ENCODE data around the gene ULBP1. TPM values are rescaled to one million over a fixed set of nuclear protein-coding genes. Genes with fewer than 3 reads are reported as not detected.

The ULBP1 gene
- total and polyA plus RNA-seq, 7 donors, result 0.09 to 0.55 TPM; not detected in 5

DNA sequence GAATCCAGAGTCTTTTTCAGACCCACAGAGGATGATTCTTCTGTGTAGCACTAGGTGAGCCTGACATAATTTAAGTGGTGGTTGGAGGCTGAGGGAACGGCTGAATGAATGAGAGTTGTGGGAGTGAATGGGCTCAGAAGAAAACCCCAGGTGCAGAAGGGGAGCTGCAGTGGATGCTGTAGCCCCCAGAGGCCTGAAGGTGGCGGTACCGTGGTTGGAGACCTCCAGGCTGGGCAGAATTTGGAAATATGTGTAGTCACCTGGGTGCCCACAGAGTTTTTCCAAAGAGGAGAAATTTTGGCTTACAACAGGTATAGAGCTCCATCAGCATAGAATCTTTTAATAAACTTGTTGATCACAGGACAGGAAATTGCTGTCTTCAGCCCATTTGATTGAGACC lies 34.3 kb upstream of the ULBP1 start:
- Histone ChIP-seq H3K9me3 (no peaks in the 10 kb centered on the region), H3K36me3 (no peaks in the 10 kb centered on the region), H3K27ac (no peak overlapping the region), H3K4me1 (peaks cover 0 to 15% (median 10%) of the 10 kb centered on the region in 4 donors), H3K4me3 (no peak overlapping the region), H3K27me3 (peaks cover 0 to 55% (median 36%) of the 10 kb centered on the region in 3 donors)
- no peak for DNase-seq
- 4 to 10% methylated on average over 3 of the region's 3 CpGs for WGBS, 2 donors
- no peak for TF ChIP-seq POLR2AphosphoS5 (IDR thresholded peaks at IDR 0.05)
- TF ChIP-seq, protein P1, sequence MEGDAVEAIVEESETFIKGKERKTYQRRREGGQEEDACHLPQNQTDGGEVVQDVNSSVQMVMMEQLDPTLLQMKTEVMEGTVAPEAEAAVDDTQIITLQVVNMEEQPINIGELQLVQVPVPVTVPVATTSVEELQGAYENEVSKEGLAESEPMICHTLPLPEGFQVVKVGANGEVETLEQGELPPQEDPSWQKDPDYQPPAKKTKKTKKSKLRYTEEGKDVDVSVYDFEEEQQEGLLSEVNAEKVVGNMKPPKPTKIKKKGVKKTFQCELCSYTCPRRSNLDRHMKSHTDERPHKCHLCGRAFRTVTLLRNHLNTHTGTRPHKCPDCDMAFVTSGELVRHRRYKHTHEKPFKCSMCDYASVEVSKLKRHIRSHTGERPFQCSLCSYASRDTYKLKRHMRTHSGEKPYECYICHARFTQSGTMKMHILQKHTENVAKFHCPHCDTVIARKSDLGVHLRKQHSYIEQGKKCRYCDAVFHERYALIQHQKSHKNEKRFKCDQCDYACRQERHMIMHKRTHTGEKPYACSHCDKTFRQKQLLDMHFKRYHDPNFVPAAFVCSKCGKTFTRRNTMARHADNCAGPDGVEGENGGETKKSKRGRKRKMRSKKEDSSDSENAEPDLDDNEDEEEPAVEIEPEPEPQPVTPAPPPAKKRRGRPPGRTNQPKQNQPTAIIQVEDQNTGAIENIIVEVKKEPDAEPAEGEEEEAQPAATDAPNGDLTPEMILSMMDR (IDR thresholded peaks at IDR 0.05), result no peak
- no peak for TF ChIP-seq EP300 (IDR thresholded peaks at IDR 0.05)
- TF ChIP-seq POLR2A (IDR thresholded peaks at IDR 0.05), result no peak
- intact Hi-C loops (cut with DNase I), result loop anchor here (10.0 kb wide), 2 partner anchors 215 to 385 kb away; partner anchors contain the start of genes LATS1 and PPIL4

DNA sequence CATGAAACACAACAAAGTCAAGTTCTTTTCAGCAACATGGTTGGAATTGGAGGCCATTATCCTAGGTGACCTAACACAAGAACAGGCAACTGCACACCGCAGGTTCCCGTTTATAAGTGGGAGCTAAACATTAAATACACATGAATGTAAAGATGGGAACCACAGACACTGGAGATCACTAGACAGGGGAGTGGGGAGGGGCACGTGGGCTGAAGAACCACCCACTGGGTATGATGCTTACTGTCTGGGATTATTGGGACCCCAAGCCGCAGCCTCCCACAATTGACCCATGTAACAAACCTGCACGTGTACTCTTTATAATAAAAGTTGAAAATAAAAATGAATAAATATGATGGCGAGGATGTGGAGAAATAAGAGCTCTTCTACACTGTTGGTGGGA lies 32.2 kb upstream of the ULBP1 start:
- intact Hi-C loops (cut with DNase I), result no loop called here
- no peaks in the 10 kb centered on the region for H3K4me1 ChIP-seq
- no peaks in the 10 kb centered on the region for H3K36me3 ChIP-seq
- H3K27me3 ChIP-seq, result peaks cover 8 to 76% (median 55%) of the 10 kb centered on the region in 3 donors
- TF ChIP-seq POLR2A (IDR thresholded peaks at IDR 0.05), result no peak
- TF ChIP-seq, protein P1 (IDR thresholded peaks at IDR 0.05), result no peak
- no peak for TF ChIP-seq POLR2AphosphoS5 (IDR thresholded peaks at IDR 0.05)
- TF ChIP-seq EP300 (IDR thresholded peaks at IDR 0.05), result no peak
- H3K9me3 ChIP-seq, result no peaks in the 10 kb centered on the region
- DNase-seq, result no peak
- no peak overlapping the region for H3K27ac ChIP-seq
- 55 to 70% methylated on average over 6 of the region's 6 CpGs for WGBS, 2 donors
- H3K4me3 ChIP-seq, result no peak overlapping the region

DNA sequence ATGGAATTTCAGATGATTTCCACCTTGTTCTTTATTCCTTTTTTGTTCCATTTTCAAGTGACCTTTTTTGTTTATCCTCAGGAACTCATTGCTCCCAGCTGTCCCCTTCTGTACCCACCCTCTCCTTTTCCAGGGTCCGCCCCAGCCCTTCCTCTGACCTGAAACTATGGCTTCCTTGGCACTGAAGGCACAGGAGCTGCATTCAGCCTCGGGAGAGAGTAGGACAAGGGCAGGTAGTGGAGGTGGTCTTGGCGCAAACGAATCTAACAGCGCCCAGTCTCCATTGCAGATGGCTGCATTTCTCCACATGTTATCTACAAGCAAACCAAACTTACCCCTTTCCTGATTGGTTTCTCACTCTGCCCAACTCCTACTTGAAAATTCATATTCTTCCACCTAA lies 30.7 kb upstream of the ULBP1 start:
- no peak overlapping the region for H3K27ac ChIP-seq

DNA sequence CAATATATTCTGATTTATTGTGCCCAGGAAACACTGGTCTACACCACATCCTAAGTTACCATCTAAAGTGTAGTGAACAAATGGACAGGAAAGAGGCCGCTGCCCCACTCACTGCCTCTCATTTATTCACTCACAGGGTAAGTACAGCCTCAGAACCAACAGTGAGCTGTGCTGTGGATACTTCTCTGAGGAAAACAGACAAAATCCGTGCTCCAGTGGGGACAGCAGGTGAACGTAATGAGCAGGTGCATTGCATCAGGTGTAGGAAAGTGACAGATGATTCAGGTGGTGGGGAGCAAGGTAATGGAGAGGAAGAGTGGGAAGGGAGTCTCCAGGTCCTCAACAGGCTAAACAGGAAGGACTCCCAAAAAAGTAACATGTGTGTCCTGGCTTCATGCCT lies 30.3 kb upstream of the ULBP1 start:
- intact Hi-C loops (cut with DNase I), result no loop called here
- Histone ChIP-seq H3K4me3 (no peak overlapping the region), H3K9me3 (no peaks in the 10 kb centered on the region), H3K27me3 (peaks cover 16 to 94% (median 72%) of the 10 kb centered on the region in 3 donors), H3K36me3 (no peaks in the 10 kb centered on the region), H3K4me1 (peaks cover 0 to 5% (median 4%) of the 10 kb centered on the region in 4 donors), H3K27ac (no peak overlapping the region)
- 28 to 29% methylated on average over 3 of the region's 3 CpGs for WGBS, 2 donors
- DNase-seq, result no peak
- TF ChIP-seq, protein P1 (IDR thresholded peaks at IDR 0.05), result no peak
- TF ChIP-seq POLR2A (IDR thresholded peaks at IDR 0.05) (no peak), EP300 (IDR thresholded peaks at IDR 0.05) (no peak), POLR2AphosphoS5 (IDR thresholded peaks at IDR 0.05) (no peak)

More for the DNA sequence above, 30.7 kb upstream of the ULBP1 start:
- TF ChIP-seq EP300 (IDR thresholded peaks at IDR 0.05) (no peak), POLR2A (IDR thresholded peaks at IDR 0.05) (no peak), POLR2AphosphoS5 (IDR thresholded peaks at IDR 0.05) (no peak)
- TF ChIP-seq, protein P1 (IDR thresholded peaks at IDR 0.05), result no peak
- Histone ChIP-seq H3K9me3 (no peaks in the 10 kb centered on the region), H3K4me1 (peaks cover 0 to under 1% (median under 1%) of the 10 kb centered on the region in 4 donors), H3K27me3 (peaks cover 12 to 90% (median 68%) of the 10 kb centered on the region in 3 donors), H3K36me3 (no peaks in the 10 kb centered on the region), H3K4me3 (no peak overlapping the region)
- DNase-seq, result no peak
- WGBS, 2 donors, result 56 to 67% methylated on average over 5 of the region's 5 CpGs
- intact Hi-C loops (cut with DNase I), result no loop called here
